Activated CD4-positive, alpha-beta T cell treated with anti-CD3 and anti-CD28 coated beads for 36 hours (primary cell): Measurements from ENCODE around the gene NUBPL. TPM values are rescaled to one million over a fixed set of nuclear protein-coding genes. Genes with fewer than 3 reads are reported as not detected.

Experiments
- ATAC-seq: fragments of 200-7000 bp; cut with Tn5 transposase; one replicate; pipeline ENCODE4 v1.10.0; 2021; ENCODE audit warnings: mild to moderate bottlenecking, moderate library complexity
- CTCF ChIA-PET: fragments of 350-600 bp; sonication (Branson Sonifier 250); formaldehyde crosslinking; loops from one replicate; lab custom pipeline; 2021; ENCODE audit warnings: antibody characterized with exemption; lab: Charles Lee
- POLR2A ChIA-PET: fragments of 350-600 bp; sonication (Branson Sonifier 250); formaldehyde crosslinking; loops from one replicate; lab custom pipeline; 2021; ENCODE audit warnings: antibody characterized with exemption, inconsistent platforms; lab: Charles Lee
- DNase-seq: peaks from one replicate; pipeline ENCODE4 v3.0.0-alpha.2; 2020
- H3K27ac Mint-ChIP-seq: one replicate; pipeline ENCODE4 v1.8.0; 2021; ENCODE audit warnings: mixed read lengths
- H3K27me3 Mint-ChIP-seq: one replicate; pipeline ENCODE4 v1.8.0; 2021; ENCODE audit warnings: mixed read lengths
- H3K36me3 Mint-ChIP-seq: one replicate; pipeline ENCODE4 v1.8.0; 2021; ENCODE audit warnings: low read depth, mixed read lengths
- H3K4me1 Mint-ChIP-seq: one replicate; pipeline ENCODE4 v1.8.0; 2021; ENCODE audit warnings: mixed read lengths
- H3K4me3 Mint-ChIP-seq: one replicate; pipeline ENCODE4 v1.8.0; 2021; ENCODE audit warnings: mild to moderate bottlenecking, moderate library complexity, mixed read lengths
- H3K9me3 Mint-ChIP-seq: one replicate; pipeline ENCODE4 v1.8.0; 2021; ENCODE audit warnings: low read depth, mixed read lengths
- intact Hi-C, 2 experiments: fragments of 100-400 bp; cut with DNase I in 1 of 2; cut with micrococcal nuclease in 1 of 2; formaldehyde crosslinking; loops; one replicate each; pipeline versions ENCODE4 v1.14.2 to v1.15.1; 2022 to 2024; cut with DNase I, micrococcal nuclease
- total RNA-seq, 2 experiments: library from RNA; stranded (reverse); gene quantifications; one replicate each; pipeline ENCODE4 v1.2.3, GENCODE V29; 2021

NUBPL gene
- total RNA-seq, 2 experiments from 2014 or later = 9.5 to 14.9 TPM

GRCh38 chr14:31578266-31578665 is 17.1 kb downstream of the NUBPL start:
- CTCF ChIA-PET = no interaction called here
- ATAC-seq = no peak

GRCh38 chr14:31578792-31579501 is 17.7 kb downstream of the NUBPL start:
- Mint-ChIP-seq H3K27ac (no peak overlapping the region), H3K9me3 (no peaks in the 10 kb centered on the region), H3K27me3 (no peaks in the 10 kb centered on the region), H3K36me3 (peaks cover 18% of the 10 kb centered on the region), H3K4me1 (peaks cover 14% of the 10 kb centered on the region), H3K4me3 (no peak overlapping the region)
- DNase-seq (no peak), ATAC-seq (no peak)
- CTCF ChIA-PET = no interaction called here
- intact Hi-C loops = no loop called here
- POLR2A ChIA-PET = no interaction called here

More at GRCh38 chr14:31578266-31578665, 17.1 kb downstream of the NUBPL start:
- Mint-ChIP-seq H3K4me3 (no peak overlapping the region), H3K4me1 (peaks cover 14% of the 10 kb centered on the region), H3K9me3 (no peaks in the 10 kb centered on the region), H3K36me3 (peaks cover 15% of the 10 kb centered on the region), H3K27ac (no peak overlapping the region), H3K27me3 (no peaks in the 10 kb centered on the region)
- no peak for DNase-seq
- POLR2A ChIA-PET = no interaction called here
- intact Hi-C loops = no loop called here

DNA sequence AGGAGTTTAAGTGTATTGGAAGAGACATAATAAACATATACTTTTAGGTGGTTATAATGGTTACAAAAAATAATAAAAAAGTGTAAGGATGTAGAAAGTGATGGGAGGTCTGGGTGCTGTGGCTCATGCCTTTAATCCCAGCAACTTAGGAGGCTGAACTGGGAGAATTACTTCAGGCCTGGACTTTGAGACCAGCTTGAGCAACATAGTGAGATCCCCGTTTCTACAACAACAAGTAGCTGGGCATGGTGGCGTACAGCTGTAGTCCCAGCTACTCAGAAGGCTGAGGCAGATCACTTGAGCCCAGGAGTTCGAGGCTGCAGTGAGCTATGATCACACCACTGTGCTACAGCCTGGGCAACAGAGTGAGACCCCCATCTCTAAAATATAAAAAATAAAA is 19.0 kb downstream of the NUBPL start:
- Mint-ChIP-seq H3K27ac (no peak overlapping the region), H3K4me3 (no peak overlapping the region), H3K36me3 (peaks cover 18% of the 10 kb centered on the region), H3K9me3 (no peaks in the 10 kb centered on the region), H3K4me1 (peaks cover 14% of the 10 kb centered on the region), H3K27me3 (no peaks in the 10 kb centered on the region)
- no peak for DNase-seq
- ChIA-PET CTCF (no interaction called here), POLR2A (no interaction called here)
- intact Hi-C loops = no loop called here
- ATAC-seq = no peak

DNA sequence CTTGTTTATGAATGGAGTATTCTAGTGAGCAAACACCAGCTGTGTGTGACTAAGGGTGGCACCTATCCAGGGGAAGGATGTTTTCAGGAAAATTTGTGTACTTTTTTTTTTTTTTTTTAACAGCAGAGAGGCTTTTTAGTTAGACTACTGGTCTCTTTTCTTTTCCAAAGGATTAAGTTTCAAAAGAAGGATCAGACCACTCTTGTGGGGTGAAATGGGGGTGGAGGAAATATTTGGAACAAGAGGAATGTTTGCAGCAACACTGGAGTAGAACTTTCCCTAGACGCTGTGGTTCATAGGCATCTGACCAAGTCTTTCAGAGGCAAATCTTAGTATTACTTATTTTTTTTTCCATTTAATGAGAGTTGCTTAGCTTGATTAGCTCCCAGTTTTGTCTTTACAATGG is 21.1 kb downstream of the NUBPL start:
- POLR2A ChIA-PET = no interaction called here
- CTCF ChIA-PET = no interaction called here
- Mint-ChIP-seq H3K4me3 (no peak overlapping the region), H3K9me3 (no peaks in the 10 kb centered on the region), H3K4me1 (peaks cover 6% of the 10 kb centered on the region), H3K36me3 (peaks cover 8% of the 10 kb centered on the region), H3K27ac (no peak overlapping the region), H3K27me3 (no peaks in the 10 kb centered on the region)
- intact Hi-C loops = no loop called here
- ATAC-seq = no peak
- no peak for DNase-seq

DNA sequence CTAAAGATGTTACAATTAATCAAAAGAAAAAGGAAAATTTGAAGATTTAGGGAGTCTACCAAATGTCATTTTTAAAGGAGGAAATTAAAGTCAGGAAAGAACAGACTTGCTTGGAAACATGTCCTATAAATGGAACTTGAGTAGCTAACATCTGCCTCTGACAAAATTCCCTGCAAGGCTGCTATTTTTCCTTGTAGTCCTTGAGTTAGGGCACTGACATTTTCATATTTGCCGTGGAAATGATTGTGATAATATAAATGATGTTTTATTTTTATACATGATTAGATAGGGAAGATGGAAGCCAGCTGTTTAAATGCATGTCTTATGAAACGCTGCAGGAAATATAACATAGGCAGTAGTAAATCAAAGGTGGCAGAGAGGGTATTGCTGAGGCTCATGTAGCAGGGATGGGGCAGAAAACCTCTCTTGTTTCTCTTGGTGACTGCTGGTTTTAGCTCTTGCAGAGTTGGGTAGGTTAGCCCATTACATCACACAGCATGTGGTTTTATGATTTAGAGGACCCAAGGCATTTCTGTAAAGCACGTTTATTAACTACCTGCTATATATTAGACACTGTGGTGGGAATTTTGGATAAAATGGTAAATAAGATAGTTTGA is 21.7 kb downstream of the NUBPL start:
- no peak overlapping the region for H3K4me3 Mint-ChIP-seq
- no peak for DNase-seq
- CTCF ChIA-PET = no interaction called here
- H3K9me3 Mint-ChIP-seq = no peaks in the 10 kb centered on the region
- H3K27ac Mint-ChIP-seq = no peak overlapping the region
- no peak for ATAC-seq
- no peaks in the 10 kb centered on the region for H3K27me3 Mint-ChIP-seq
- intact Hi-C loops = no loop called here
- POLR2A ChIA-PET = no interaction called here
- peaks cover 2% of the 10 kb centered on the region for H3K4me1 Mint-ChIP-seq
- H3K36me3 Mint-ChIP-seq = peaks cover 6% of the 10 kb centered on the region

DNA sequence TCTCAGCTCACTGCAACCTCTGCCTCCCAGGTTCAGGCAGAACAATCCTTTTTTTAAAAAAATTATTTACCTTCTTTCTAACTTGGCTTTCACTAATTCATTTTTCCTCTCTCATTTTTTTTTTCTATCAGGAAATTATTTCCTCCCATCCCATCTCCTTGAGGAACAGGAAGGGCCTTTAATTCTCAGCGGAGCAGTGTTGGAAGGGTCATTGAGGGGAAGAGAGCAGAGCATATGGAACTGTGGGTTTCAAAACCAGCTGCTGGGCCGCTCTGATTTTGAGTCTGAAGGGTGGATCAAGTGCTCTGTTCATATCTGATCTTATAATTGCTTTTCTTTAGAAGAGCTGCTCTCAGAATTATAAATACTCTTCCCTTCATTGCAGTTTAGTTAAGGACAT is 29.0 kb downstream of the NUBPL start:
- ATAC-seq (no peak), DNase-seq (no peak)
- Mint-ChIP-seq H3K4me1 (no peaks in the 10 kb centered on the region), H3K36me3 (peaks cover 1% of the 10 kb centered on the region), H3K9me3 (no peaks in the 10 kb centered on the region), H3K27me3 (no peaks in the 10 kb centered on the region), H3K27ac (no peak overlapping the region), H3K4me3 (no peak overlapping the region)
- ChIA-PET POLR2A (no interaction called here), CTCF (interaction anchor here (0.6 to 1.5 kb wide), 3 partner anchors 47 to 317 kb away, joined by 3 to 4 read pairs (median 3); no protein-coding TSS in a partner anchor)
- intact Hi-C loops = no loop called here

DNA sequence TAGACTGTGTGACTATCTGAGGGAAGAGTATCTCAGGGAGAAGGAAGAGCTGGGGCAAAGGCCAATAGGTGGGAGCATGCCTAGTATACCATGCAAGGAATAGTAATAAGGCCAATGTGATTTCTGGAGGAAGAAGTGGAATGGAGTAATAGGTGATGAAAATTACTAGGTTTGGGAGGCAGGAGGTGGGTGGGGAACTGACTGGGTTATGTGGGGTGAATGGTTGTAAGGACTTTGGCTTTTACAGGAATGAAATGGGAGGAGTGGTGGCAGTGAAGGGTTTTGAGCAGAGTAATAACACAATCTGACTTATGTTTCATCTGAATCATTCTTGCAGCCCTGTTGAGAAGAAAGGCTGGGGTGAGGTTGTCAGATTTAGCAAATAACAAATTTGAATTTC is 30.9 kb downstream of the NUBPL start:
- H3K9me3 Mint-ChIP-seq = no peaks in the 10 kb centered on the region
- ATAC-seq = no peak
- no peak for DNase-seq
- H3K27me3 Mint-ChIP-seq = no peaks in the 10 kb centered on the region
- intact Hi-C loops = no loop called here
- H3K27ac Mint-ChIP-seq = no peak overlapping the region
- CTCF ChIA-PET = interaction anchor here (0.9 kb wide), 1 partner anchor 75 kb away, joined by 3 read pairs; no protein-coding TSS in a partner anchor
- H3K4me3 Mint-ChIP-seq = no peak overlapping the region
- POLR2A ChIA-PET = no interaction called here
- H3K36me3 Mint-ChIP-seq = peaks cover 1% of the 10 kb centered on the region
- H3K4me1 Mint-ChIP-seq = no peaks in the 10 kb centered on the region

DNA sequence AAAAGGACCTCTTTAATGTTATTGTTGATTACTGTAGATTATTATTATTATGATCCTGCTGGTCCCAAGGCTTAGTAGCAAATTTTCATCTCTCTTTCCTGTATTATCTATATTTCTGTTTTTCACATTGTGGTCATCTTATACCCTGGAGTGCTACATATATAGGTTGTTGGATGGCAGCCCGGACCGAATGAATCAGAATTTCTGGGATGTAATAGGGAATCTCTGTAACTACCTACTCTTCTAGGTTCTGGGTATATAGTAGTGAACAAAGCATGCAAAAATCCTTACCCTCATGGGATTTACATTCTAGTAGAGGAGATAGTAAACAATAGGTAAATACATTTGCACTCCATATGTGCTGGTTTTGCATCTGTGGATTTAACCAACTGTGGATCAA is 31.4 kb downstream of the NUBPL start:
- no peak for DNase-seq
- ATAC-seq = no peak
- Mint-ChIP-seq H3K4me1 (no peaks in the 10 kb centered on the region), H3K4me3 (no peak overlapping the region), H3K9me3 (no peaks in the 10 kb centered on the region), H3K27ac (no peak overlapping the region), H3K27me3 (no peaks in the 10 kb centered on the region), H3K36me3 (peaks cover 1% of the 10 kb centered on the region)
- intact Hi-C loops = no loop called here
- CTCF ChIA-PET = no interaction called here
- POLR2A ChIA-PET = no interaction called here

DNA sequence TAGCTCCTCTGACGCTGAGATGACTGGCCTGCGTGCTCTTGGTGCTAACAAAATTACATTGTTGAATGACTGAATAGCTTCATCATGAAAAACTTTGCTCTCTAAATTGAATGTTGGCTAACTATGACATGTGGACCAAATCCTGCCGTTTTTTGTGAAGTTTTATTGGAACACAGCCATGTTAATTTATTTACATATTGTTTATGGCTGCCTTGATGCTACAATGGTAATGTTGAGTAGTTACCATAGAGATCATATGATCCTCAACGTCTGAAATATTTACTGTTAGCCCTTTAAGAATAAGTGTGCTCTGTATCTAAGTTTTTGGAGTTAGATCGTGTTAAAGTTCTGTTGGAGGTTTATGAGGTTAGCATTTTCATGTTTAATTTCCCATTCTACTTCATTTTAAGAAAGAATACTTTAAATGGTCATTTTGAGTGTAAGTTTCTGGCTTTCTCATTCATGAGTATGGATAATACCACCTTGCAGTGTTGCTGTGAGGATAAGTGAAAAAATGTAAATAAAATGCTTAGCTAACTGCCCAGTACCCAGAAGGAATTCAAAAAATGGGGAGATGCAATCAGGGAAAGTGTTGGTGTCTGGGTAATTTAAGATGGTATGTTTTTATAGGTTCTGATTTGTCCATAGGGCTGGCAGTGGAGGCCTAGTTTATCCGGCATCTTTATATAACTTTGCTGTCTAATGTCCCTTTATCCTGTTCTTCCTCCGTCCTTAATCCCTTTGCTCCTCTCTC is 35.3 kb downstream of the NUBPL start:
- no peak for DNase-seq
- H3K27me3 Mint-ChIP-seq = no peaks in the 10 kb centered on the region
- intact Hi-C loops = no loop called here
- no peaks in the 10 kb centered on the region for H3K4me1 Mint-ChIP-seq
- H3K36me3 Mint-ChIP-seq = peaks cover 17% of the 10 kb centered on the region
- no peak overlapping the region for H3K27ac Mint-ChIP-seq
- ChIA-PET CTCF (no interaction called here), POLR2A (no interaction called here)
- H3K4me3 Mint-ChIP-seq = no peak overlapping the region
- ATAC-seq = no peak
- H3K9me3 Mint-ChIP-seq = peaks cover 9% of the 10 kb centered on the region

- Mint-ChIP-seq H3K27me3 (no peaks in the 10 kb centered on the region), H3K4me1 (no peaks in the 10 kb centered on the region), H3K36me3 (peaks cover 34% of the 10 kb centered on the region), H3K9me3 (peaks cover 28% of the 10 kb centered on the region), H3K4me3 (no peak overlapping the region), H3K27ac (no peak overlapping the region)
- intact Hi-C loops = no loop called here
- ATAC-seq (no peak), DNase-seq (no peak)
- POLR2A ChIA-PET = no interaction called here
- CTCF ChIA-PET = no interaction called here
These were observed 44.5 kb downstream of the NUBPL start for GRCh38 chr14:31605702-31606101.

GRCh38 chr14:31611778-31612433 is 50.7 kb downstream of the NUBPL start:
- ATAC-seq (no peak), DNase-seq (no peak)
- ChIA-PET CTCF (no interaction called here), POLR2A (no interaction called here)
- H3K4me3 Mint-ChIP-seq = no peak overlapping the region
- no peaks in the 10 kb centered on the region for H3K4me1 Mint-ChIP-seq
- peaks cover 31% of the 10 kb centered on the region for H3K36me3 Mint-ChIP-seq
- intact Hi-C loops = no loop called here
- H3K27ac Mint-ChIP-seq = no peak overlapping the region
- peaks cover 41% of the 10 kb centered on the region for H3K9me3 Mint-ChIP-seq
- no peaks in the 10 kb centered on the region for H3K27me3 Mint-ChIP-seq
